Activated CD4-positive, alpha-beta T cell treated with anti-CD3 and anti-CD28 coated beads, Interleukin-2, amount 50 U/mL, for 48 hours (primary cell): ENCODE results near the gene TTC34.
A peak's percentile ranks its signal among the peaks of the same experiment; 100 is the strongest.
"Not testable (repeated sequence)": the region's sequence is repeated elsewhere in the genome, so short reads cannot be mapped to it uniquely, and the experiment has no call there.

ENCODE experiments used
- DNase-seq, 2 experiments: peaks; one replicate each; pipeline ENCODE4 v3.0.0-alpha.2; 2020

The TTC34 gene

DNA sequence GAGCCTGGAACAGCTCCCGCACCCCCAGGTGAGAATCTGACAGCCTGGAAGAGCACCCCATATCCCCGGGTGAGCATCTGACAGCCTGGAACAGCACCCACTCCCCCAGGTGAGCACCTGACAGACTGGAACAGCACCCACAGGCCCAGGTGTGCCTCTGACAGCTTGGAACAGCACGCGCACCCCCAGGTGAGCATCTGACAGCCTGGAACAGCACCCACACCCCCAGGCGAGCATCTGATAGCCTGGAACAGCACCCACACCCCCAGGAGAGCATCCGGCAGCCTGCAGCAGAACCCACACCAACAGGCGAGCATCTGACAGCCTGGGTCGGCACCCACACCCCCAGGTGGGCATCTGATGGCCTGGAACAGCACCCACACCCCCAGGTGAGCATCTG lies 141.7 kb downstream of the TTC34 start:
- DNase-seq: not testable (repeated sequence)

DNA sequence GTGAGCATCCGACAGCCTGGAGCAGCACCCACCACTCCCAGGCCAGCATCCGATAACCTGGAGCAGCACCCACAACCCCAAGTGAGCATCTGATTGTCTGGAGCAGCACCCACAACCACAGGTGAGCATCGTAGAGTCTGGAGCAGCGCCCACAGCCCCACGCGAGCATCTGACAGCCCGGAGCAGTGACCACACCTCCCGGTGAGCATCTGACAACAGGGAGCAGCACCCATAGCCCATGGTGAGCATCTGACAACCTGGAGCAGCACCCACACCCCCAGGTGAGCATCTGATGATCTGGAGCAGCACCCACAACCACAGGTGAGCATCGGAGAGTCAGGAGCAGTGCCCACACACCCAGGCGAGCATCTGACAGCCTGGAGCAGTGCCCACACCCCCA lies 143.6 kb downstream of the TTC34 start:
- DNase-seq: not testable (repeated sequence)

DNA sequence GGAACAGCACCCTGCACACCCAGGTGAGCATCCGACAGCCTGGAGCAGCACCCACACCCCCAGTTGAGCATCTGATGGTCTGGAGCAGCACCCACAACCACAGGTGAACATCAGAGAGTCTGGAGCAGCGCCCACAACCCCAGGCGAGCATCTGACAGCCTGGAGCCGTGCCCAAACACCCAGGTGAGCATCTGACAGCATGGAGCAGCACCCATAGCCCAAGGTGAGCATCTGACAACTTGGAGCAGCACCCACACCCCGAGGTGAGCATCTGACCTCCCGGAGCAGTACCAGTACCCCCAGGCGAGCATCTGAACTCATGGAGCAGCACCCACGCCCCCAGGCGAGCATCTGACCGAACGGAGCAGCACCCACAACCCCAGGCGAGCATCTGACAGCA lies 144.4 kb downstream of the TTC34 start:
- peak in 1 of 2 experiments; percentile 2 for DNase-seq

DNA sequence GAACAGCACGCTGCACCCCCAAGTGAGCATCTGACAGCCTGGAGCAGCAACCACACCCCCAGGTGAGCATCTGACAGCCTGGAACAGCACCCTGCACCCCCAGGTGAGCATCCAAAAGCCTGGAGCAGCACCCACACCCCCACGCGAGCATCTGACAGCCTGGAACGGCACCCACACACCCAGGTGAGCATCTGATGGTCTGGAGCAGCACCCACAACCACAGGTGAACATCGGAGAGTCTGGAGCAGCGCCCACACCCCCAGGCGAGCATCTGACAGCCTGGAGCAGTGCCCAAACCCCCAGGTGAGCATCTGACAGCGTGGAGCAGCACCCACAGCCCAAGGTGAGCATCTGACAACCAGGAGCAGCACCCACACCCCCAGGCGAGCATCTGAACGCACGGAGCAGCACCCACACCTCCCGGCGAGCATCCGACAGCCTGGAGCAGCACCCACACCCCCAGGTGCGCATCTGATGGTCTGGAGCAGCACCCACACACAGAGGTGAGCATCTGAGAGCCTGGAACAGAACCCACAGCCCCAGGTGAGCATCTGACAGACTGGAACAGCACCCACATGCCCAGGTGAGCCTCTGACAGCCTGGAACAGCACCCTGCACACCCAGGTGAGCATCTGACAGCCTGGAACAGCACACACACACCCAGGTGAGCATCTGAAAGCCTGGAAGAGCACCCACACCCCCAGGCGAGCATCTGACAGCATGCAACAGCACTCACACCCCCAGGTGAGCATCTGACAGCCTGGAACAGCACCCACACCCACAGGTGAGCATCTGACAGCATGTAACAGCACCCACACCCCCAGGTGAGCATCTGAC lies 145.7 kb downstream of the TTC34 start:
- not testable (repeated sequence) for DNase-seq

DNA sequence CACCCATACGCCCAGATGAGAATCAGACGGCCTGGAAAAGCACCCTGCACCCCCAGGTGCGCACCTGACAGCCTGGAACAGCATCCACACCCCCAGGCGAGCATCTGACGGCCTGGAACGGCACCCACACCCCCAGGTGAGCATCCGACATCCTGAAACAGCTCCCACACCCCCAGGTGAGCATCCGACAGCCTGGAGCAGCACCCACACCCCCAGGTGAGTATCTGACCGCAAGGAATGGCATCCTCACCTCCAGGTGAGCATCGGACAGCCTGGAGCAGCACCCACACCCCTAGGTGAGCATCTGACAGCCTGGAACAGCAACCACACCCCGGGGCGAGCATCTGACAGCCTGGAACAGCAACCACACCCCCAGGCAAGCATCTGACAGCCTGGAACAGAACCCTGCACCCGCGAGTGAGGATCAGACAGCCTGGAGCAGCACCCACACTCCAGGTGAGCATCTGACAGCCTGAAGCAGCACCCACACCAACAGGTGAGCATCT lies 147.0 kb downstream of the TTC34 start:
- DNase-seq: not testable (repeated sequence)

DNA sequence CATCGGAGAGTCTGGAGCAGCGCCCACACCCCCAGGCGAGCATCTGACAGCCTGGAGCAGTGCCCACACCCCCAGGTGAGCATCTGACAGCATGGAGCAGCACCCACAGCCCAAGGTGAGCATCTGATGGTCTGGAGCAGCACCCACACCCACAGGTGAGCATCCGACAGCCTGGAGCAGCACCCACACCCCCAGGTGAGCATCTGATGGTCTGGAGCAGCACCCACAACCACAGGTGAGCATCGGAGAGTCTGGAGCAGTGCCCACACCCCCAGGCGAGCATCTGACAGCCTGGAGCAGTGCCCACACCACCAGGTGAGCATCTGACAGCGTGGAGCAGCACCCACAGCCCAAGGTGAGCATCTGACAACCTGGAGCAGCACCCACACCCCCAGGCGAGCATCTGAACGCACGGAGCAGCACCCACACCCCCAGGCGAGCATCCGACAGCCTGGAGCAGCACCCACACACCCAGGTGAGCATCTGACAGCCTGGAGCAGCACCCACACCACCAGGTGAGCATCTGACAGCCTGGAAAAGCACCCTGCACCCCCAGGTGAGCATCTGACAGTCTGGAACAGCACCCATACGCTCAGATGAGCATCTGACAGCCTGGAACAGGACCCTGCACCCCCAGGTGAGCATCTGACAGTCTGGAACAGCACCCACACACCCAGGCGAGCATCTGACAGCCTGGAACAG lies 147.6 kb downstream of the TTC34 start:
- DNase-seq: not testable (repeated sequence)

DNA sequence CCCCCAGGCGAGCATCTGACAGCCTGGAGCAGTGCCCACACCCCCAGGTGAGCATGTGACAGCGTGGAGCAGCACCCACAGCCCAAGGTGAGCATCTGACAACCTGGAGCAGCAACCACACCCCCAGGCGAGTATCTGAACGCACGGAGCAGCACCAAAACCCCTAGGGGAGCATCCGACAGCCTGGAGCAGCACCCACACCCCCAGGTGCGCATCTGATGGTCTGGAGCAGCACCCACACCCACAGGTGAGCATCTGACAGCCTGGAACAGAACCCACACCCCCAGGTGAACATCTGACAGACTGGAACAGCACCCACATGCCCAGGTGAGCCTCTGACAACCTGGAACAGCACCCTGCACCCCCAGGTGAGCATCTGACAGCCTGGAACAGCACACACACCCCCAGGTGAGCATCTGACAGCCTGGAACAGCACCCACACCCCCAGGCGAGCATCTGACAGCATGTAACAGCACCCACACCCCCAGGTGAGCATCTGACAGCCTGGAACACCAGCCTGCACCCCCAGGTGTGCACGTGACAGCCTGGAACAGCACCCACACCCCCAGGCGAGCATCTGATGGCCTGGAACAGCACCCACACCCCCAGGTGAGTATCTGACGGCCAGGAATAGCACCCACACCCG lies 148.4 kb downstream of the TTC34 start:
- not testable (repeated sequence) for DNase-seq

DNA sequence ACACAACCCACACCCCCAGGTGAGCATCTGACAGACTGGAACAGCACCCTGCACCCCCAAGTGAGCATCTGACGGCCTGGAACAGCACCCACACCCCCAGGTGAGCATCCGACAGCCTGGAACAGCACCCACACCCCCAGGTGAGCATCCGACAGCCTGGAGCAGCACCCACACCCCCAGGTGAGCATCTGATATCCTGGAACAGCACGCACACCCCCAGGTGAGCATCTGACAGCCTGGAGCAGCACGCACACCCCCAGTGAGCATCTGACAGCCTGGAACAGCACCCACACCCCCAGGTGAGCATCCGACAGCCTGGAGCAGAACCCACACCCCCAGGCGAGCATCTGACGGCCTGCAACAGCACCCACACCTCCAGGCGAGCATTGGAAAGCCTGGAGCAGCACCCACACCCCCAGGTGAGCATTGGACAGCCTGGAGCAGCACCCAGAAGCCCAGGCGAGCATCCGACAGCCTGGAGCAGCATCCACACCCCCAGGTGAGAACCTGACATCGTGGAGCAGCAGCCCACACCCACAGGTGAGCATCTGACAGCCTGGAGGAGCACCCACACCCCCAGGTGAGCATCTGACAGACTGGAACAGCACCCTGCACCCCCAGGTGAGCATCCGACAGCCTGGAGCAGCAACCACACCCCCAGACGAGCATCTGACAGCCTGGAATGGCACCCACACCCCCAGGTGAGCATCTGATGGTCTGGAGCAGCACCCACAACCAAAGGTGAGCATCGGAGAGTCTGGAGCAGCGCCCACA lies 149.2 kb downstream of the TTC34 start:
- DNase-seq: not testable (repeated sequence)

DNA sequence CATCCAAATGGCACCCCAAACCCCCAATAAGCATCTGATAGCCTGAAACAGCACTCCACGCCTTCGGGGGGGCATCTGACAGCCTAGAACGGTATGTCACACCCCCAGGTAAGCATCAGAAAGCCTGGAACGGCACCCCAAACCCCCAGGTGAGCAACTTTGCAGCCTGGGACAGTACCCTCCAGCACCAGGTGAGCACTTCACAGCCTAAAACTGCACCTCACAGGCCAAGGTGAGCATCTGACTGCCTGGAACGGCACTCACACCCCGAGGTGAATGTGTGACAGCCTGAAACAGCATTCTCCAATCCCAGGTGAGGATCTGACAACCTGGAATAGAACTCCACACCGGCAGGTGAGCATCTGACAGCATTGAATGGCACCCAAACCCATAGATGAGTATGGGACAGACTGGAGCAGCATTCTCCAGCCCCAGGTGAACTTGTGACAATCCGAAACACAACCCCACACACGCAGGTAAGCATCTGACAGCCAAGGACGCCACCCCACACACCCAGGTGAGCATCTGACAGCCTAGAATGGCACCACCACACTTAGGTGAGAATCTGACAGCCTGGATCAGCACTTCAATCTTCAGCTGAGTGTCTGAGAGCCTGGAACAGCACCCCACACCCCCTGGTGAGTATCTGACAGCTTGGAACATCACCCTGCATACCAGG lies 150.4 kb downstream of the TTC34 start:
- no peak for DNase-seq

DNA sequence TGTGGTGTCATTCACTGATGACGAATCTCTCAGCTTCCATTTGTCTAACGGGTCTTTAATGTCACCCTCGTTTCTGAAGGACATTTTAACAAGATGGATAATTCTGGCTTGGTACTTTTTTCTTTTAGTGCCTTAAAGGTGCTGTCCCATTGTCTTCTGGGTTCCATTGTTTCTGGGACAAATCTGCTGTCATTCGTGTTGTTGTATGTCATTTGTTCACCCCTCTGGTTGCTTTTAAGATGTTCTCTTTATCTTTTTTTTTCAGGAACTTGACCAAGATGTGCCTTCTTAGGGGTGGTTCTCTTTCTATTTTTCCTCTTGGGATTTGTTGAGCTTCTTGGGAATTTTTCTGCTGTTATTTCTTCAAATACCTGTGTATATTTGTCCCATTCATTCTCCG lies 154.7 kb downstream of the TTC34 start:
- no peak for DNase-seq

DNA sequence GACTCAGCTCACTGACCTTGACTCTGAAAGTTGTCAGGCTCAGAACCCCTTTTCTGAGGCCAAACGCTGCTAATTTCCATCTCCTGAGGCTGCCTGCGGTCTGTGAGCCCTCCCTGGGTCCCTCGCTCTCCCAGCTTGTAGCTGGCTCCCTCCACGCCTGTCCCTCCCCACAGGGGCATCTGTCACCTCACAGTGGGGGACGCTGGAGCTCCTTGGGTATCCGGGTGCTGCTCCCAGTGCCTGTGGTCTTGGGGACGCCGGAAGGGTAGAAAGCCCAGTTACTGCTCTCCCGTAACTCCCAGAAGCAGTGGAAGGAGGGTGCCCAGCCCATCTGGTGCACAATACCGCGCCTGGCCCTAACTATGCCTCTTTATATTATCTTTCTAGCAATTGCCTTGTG lies 155.7 kb downstream of the TTC34 start:
- DNase-seq: no peak

DNA sequence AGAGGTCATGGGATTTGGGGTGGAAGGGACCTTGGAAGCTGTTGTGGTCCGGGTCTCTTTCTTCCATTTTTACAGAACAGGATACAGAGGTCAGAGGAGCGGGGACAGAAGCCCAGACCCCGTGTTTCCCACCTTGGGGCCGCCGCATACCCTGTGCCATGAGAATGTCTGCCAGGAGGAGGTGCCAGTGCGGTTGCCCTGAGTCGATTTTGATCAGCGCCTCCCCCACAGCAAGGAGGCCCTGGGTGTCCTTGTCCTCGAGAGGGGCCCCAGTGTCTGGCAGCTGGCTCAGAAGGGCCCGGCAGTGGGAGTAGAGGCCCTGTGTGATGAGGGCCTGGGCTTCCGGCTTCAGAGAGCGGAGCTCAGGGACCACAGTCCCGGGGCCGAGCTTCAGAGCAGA lies 156.3 kb downstream of the TTC34 start:
- DNase-seq: no peak

DNA sequence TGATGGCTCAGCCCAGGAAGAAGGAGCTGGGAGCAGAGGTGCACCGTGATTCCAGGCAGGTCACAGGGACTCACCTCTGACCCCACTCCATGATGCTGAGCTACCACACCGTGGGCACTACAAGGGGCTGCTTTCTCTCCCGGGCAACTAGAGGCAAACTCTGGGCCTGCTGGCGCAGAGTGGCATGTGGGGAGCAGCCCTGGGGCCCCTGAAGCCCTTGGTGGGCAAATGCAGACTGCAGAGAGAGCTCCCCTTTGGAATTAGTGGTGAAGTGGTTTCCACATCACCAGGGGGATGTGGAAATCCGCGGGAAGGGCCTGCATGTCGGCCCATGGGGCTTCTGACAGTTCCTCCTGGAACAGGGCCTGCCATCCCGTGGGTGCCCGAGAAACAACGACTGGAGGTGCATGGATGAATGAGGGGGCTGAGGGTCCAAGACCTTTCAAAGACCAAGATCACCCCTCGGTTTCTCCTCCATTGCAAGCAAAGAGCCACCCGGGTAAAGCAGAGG lies 156.8 kb downstream of the TTC34 start:
- no peak for DNase-seq

DNA sequence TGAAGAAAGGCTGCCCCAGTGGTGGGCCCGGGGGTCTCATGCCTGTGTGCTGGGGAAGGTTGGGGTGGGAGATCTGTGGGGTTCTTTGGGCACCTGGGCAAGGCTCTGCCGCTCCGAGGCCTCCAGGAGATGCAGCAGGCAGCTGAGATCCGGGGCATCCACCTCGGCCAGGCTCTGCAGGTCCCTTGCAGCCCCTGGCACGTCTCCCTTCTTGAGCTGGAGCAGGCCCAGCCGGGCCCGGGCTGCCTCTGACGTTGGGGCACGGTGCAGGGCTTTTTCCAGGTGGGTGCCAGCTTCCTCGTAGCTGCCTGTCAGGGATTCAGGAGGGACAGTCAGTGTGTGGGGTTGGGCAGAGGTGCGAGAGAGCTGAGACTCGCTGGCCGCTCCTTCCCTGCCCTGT lies 157.3 kb downstream of the TTC34 start:
- no peak for DNase-seq

DNA sequence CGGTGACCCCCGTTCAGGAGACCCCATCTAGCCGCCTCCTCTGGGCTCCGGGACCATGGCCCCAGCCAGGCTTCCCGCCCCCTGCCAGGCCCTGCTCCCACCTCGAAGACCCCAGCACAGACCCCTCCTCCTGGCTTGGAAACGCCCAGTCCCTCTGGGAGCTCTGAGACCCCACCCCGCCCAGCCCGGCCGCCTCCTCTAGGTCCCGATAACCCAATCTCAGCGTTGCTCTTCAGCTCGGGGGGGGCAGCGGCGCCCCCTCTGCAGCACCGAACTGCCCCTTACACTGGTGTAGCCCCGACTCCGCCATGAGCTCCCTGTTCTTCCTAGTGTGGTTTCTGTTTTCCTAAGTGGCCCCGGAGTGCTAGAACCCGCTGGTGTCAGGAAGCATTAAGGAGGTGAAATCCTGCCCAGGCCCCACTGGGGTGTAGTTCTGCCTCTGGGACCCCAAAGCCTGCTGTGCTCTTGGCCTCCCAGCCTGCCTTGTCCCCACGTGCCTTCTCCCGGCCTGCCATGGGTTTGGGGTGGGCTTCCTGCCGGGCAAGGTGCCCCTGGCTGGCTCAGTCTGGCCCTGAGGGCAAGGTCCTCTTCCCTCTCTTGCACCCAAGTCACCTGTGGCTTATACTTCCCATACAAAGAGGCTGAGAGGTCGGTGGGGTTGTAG lies 157.9 kb downstream of the TTC34 start:
- DNase-seq: no peak

DNA sequence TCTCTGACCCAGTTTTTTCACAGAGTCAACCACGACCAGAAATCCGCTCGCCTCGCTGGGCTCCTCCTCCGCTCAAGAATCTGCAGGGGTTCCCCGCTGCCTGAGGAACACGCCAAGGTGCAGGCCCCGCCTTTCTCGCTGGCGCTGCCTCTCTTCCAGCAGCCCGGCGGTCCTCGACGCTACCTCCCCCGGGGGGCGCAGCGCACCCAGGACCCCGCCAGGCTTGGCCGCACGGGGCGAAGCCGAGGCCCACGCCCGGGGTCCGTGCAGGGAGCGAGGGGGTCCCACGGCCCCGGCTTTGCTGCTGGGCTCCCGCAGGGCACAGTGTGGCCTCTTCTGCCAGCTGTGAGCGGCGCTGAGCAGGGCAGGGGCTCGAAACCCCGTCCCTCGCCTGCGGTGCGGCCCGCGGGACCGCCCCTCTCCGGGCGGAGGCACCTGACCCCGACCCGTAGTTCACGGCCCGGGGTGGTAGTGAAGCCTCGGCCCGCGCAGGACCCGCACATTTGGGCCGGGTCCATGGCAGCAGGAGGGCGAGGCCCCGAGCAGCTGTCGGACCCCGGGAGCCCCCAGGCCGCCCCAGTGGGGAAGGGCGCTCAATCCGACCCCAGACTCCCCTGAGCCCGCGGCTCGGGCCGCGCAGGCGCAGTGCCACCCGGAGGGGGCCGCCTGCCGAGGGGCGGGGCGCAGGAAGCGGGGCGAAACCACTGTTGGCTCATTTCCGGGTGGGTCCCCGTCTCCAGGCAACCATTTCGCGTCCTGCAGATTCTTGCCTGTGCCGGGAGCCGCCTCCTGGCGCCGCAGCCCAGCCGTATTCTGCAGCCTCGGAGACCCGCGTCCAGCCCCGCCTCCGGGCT lies 158.7 kb downstream of the TTC34 start:
- peak; percentile 95 for DNase-seq

DNA sequence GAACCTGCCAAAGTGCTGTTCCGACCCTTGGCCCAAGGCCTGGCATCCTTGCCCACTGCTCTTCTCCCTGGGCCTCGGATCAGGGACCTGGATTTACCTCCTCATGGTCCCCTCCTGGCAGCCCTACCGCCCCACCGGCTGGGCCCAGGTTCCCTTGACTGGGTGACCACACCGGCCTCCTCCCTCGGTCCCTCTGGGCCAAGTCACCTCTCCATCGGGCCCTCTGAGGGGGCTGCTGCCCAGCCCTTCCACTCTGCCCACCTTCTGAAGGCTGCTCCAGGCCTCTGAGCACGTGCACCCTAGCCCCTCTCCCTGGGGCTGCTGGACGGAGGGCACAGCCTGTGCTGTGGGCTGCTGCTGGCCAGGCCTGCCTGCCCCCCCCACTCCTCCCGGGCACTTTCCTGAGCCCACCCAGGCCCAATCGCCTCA lies 159.3 kb downstream of the TTC34 start:
- DNase-seq: no peak

DNA sequence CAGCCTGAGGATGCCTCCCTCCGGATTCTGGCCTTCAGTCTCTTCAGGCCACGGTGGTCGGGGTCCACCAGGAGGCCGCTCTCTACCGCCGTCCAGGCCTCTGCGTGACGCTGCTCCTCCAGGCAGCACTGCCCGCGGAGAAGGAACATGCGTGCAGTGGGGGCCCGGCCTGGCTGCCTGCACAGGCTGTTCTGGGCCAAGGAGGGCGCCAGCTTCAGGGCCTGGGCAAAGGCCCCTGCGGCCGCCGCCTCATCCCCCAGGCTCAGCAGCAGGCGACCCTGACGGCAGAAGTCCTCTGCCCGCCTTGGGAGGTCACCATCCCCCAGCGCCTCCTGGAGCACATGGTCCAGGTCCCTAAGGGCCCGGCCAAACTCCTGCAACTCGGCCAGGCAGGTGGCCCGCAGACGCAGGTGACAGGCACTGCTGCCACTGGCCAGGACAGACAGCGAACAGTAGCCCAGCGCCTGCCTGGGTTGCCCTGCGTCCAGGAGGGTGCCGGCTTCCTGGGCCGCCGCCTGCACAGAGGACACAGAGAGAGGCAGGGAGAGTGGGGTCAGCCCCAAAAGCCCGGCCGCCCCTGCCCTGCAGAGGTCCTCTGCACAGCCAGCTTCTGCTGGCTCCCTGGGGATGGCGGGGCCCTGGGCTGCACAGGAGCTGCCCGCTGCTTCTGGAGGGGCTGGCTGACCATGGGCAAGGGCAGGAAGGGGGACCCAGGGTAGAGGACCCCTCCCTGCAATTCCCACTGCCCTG lies 159.9 kb downstream of the TTC34 start:
- DNase-seq: no peak

DNA sequence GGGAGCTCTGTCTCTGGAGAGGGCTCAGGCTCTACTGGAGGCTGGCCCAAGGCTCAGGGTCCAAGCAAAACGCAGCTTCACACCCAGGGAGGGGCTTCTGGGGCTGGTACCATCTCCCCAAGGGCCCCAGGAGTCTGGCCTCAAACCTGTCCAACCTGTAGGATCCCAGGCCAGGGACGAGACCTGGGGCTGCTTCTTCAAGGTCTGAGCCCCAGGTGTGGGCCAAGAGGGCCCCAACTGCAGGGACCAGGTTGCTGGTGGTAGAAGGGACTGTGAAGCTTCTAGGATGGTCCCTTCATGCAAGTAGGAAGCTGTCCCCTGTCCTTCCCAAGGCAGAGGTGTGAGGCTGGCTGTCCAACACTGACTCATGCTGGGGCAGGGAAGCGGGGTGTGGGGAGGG lies 160.9 kb downstream of the TTC34 start:
- no peak for DNase-seq
